Measurements from ENCODE around the gene CYP1B1. TPM values are rescaled to one million over a fixed set of nuclear protein-coding genes. Genes with fewer than 3 reads are reported as not detected.

CYP1B1 gene
- total RNA-seq, 3 donors from 2014 or later: 1.6 to 15.0 (median 13.8) TPM

DNA sequence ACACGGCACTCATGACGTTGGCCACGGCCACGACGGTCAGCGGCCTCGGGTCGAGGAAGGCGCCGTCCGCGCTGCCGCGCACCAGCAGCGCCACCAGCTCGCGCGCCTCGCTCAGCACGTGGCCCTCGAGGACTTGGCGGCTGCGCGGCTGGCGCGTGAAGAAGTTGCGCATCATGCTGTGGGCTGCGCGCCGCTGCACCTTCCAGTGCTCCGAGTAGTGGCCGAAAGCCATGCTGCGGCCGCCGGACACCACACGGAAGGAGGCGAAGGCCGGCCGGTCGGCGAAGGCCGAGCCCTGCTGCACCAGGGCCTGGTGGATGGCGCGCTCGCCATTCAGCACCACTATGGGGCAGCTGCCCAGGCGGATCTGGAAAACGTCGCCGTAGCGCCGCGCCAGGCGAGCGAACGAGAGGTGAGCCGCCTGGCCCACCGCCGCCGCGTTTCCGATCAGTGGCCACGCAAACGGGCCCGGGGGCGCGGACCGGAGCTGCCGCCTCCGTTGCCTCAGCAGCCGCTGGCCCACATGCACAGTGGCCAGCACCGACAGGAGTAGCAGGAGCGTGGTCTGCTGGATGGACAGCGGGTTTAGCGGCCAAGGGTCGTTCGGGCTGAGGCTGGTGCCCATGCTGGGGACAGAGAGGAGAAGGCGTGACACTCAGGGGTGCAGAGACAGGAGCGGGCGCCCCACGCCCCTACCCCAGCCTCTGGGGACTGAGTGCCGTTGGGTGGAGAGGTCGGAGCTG, 1.0 kb downstream of the CYP1B1 start:
- ATAC-seq: no peak
- intact Hi-C loops (cut with DNase I, micrococcal nuclease): no loop called here
- H3K36me3 ChIP-seq (ENCODE audit: low read depth): no peaks in the 10 kb centered on the region
- TF ChIP-seq, protein P1, sequence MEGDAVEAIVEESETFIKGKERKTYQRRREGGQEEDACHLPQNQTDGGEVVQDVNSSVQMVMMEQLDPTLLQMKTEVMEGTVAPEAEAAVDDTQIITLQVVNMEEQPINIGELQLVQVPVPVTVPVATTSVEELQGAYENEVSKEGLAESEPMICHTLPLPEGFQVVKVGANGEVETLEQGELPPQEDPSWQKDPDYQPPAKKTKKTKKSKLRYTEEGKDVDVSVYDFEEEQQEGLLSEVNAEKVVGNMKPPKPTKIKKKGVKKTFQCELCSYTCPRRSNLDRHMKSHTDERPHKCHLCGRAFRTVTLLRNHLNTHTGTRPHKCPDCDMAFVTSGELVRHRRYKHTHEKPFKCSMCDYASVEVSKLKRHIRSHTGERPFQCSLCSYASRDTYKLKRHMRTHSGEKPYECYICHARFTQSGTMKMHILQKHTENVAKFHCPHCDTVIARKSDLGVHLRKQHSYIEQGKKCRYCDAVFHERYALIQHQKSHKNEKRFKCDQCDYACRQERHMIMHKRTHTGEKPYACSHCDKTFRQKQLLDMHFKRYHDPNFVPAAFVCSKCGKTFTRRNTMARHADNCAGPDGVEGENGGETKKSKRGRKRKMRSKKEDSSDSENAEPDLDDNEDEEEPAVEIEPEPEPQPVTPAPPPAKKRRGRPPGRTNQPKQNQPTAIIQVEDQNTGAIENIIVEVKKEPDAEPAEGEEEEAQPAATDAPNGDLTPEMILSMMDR (IDR thresholded peaks at IDR 0.05): no peak
- H3K4me1 ChIP-seq (ENCODE audit: low read depth): peaks cover 33% of the 10 kb centered on the region
- DNase-seq: peak in 2 of 3 donors; percentile 31 to 44
- H3K9me3 ChIP-seq: no peaks in the 10 kb centered on the region
- no peak overlapping the region for H3K4me3 ChIP-seq

DNA sequence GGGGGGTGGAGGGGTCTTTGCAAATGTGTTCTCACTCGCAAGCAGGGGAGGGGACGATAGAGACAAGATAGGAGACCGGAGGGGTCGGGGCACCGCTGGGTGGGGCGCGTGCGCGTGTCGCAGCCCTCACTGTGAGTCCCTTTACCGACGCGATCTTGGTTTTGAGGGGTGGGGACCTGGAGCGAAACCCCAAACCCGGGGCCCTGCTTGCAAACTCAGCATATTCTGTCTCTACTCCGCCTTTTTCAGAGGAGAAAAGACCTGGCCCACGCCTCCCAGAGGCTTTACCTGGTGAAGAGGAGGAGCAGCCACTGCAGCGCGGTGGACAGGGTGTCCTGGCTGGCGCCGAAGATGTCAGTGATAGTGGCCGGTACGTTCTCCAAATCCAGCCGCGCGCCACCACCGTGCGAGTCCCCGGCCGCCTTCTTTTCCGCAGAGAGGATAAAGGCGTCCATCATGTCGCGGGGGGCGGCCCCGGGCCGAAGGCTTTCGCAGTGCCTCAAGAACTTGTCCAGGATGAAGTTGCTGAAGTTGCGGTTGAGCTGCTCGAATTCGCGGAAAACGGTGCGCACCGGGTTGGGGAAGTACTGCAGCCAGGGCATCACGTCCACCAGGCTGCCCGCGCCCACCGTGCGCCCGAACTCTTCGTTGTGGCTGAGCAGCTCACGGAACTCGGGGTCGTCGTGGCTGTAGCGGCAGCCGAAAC, 1.7 kb downstream of the CYP1B1 start:
- peaks cover 33% of the 10 kb centered on the region for H3K4me1 ChIP-seq (ENCODE audit: low read depth)

DNA sequence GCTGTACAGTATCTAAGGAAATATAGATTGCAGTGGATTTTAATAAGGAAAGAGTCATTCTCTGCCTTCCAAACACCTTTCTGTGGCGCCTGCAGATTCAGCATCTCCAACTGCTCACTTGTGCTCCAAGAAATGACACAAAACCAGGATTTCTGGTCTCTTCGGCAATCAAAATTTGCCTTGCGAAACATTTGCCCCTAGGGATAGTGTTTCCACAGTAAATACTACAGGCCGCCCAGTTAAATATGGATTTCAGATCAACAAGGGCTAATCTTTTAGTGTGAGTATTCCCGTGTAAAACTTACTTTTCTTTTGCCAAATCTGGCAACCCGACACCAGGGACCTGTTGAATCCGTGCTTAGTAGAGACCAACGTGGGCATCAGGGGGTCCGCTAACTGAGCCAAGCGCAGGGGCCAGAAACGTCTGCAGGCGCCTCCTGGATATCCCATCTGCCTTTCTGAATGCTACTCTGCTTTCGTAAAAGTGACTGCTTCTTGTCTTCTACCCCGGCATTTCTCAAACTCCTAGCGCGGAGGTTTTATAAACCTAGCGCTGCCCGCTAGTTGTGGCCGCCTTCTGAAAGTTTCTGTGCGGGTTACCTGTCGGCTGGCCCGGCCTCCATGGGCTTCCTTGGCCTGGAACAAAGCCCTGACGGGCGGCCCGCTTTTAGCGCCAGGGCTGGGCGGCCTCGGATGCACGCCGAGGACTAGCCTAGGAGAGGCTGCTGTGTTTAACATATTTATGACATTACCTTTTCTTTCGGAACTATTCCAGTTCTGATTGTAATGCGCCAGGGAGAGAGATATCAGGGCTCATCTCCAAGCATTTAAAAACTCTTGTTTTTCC, 2.5 kb downstream of the CYP1B1 start:
- ATAC-seq (no peak), DNase-seq (no peak)
- intact Hi-C loops (cut with DNase I, micrococcal nuclease): no loop called here
- Histone ChIP-seq H3K36me3 (ENCODE audit: low read depth) (no peaks in the 10 kb centered on the region), H3K4me3 (no peak overlapping the region), H3K4me1 (ENCODE audit: low read depth) (peaks cover 33% of the 10 kb centered on the region), H3K9me3 (no peaks in the 10 kb centered on the region)
- TF ChIP-seq, protein P1 (IDR thresholded peaks at IDR 0.05): no peak

More for the DNA sequence above, 1.7 kb downstream of the CYP1B1 start:
- TF ChIP-seq, protein P1 (IDR thresholded peaks at IDR 0.05): no peak
- no peaks in the 10 kb centered on the region for H3K36me3 ChIP-seq (ENCODE audit: low read depth)
- intact Hi-C loops (cut with DNase I, micrococcal nuclease): no loop called here
- DNase-seq (peak in 1 of 3 donors; percentile 48), ATAC-seq (no peak)
- H3K4me3 ChIP-seq: no peak overlapping the region
- H3K9me3 ChIP-seq: no peaks in the 10 kb centered on the region

DNA sequence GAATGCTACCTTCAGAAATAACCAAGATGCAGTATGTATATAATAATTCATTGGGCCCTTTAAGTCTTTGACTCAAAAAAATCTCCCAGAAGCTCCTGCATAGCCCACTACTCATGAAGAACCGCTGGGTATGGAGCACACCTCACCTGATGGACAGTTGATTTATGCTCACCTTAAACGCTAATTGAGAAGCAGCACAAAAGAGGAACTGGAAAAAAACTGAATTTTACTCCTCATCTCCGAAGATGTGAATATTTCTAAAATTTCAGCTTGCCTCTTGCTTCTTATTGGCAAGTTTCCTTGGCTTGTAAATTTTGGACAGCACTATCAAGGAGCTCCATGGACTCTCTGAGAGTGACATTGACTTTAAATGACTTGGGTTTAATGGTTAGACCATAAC, 5.5 kb downstream of the CYP1B1 start:
- intact Hi-C loops (cut with DNase I, micrococcal nuclease): no loop called here
- ATAC-seq: no peak
- no peak for DNase-seq
- TF ChIP-seq, protein P1 (IDR thresholded peaks at IDR 0.05): no peak
- Histone ChIP-seq H3K4me1 (ENCODE audit: low read depth) (peaks cover 14% of the 10 kb centered on the region), H3K4me3 (no peak overlapping the region), H3K36me3 (ENCODE audit: low read depth) (no peaks in the 10 kb centered on the region), H3K9me3 (no peaks in the 10 kb centered on the region)

DNA sequence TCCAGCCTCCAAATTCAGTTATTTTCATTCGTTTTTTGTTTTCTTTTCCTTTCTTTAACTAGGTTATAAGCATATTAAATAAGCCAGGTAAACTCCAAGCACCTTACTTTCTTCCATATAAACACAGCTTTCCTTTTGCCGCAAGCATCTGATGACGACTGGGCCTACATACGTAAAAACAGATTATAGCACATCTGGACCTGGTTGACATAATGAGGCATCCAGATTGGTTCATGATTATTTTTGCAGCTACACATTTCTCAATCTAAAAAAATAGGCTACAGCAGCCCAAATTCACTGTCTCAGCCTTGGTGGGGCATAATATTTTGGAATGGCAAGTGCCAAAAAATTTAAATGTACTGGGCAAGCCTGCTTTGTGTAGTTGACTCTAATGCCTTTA, 7.7 kb downstream of the CYP1B1 start:
- no peak overlapping the region for H3K4me3 ChIP-seq
- no peak for DNase-seq
- no peaks in the 10 kb centered on the region for H3K4me1 ChIP-seq (ENCODE audit: low read depth)
- intact Hi-C loops (cut with DNase I, micrococcal nuclease): no loop called here
- no peaks in the 10 kb centered on the region for H3K36me3 ChIP-seq (ENCODE audit: low read depth)
- no peaks in the 10 kb centered on the region for H3K9me3 ChIP-seq
- TF ChIP-seq, protein P1 (IDR thresholded peaks at IDR 0.05): no peak
- ATAC-seq: no peak
